Effector memory CD4-positive, alpha-beta T cell (primary cell): ENCODE results near the gene HIVEP3.

Experiments used
- DNase-seq, 3 donors: peaks; one replicate each; pipeline ENCODE4 v3.0.0-alpha.2; 2020
- H3K27ac ChIP-seq: 2 replicates; pipeline ENCODE4 v1.7.0; 2013; ENCODE audit warnings: mild to moderate bottlenecking, low read length, moderate library complexity; ENCODE audit not compliant: insufficient read depth, poor library complexity, severe bottlenecking
- H3K27me3 ChIP-seq: replicated peaks from 2 replicates; pipeline ENCODE4 v1.7.0; 2013; ENCODE audit warnings: mild to moderate bottlenecking, low read length; ENCODE audit not compliant: insufficient read depth, control insufficient read depth, poor library complexity, severe bottlenecking
- H3K36me3 ChIP-seq: 2 replicates; pipeline ENCODE4 v1.7.0; 2013; ENCODE audit warnings: mild to moderate bottlenecking, low read length, moderate library complexity; ENCODE audit not compliant: control insufficient read depth, insufficient read depth
- H3K4me1 ChIP-seq: 2 replicates; pipeline ENCODE4 v1.7.0; 2013; ENCODE audit warnings: low read length, mild to moderate bottlenecking; ENCODE audit not compliant: control insufficient read depth, insufficient read depth, poor library complexity, severe bottlenecking
- H3K4me3 ChIP-seq: 2 replicates; pipeline ENCODE4 v1.7.0; 2013; ENCODE audit warnings: low read length, low read depth, mild to moderate bottlenecking; ENCODE audit not compliant: insufficient read depth, poor library complexity, severe bottlenecking
- H3K9me3 ChIP-seq: 2 replicates; pipeline ENCODE4 v1.7.0; 2013; ENCODE audit warnings: mild to moderate bottlenecking, low read length, moderate library complexity; ENCODE audit not compliant: control insufficient read depth

The HIVEP3 gene

DNA sequence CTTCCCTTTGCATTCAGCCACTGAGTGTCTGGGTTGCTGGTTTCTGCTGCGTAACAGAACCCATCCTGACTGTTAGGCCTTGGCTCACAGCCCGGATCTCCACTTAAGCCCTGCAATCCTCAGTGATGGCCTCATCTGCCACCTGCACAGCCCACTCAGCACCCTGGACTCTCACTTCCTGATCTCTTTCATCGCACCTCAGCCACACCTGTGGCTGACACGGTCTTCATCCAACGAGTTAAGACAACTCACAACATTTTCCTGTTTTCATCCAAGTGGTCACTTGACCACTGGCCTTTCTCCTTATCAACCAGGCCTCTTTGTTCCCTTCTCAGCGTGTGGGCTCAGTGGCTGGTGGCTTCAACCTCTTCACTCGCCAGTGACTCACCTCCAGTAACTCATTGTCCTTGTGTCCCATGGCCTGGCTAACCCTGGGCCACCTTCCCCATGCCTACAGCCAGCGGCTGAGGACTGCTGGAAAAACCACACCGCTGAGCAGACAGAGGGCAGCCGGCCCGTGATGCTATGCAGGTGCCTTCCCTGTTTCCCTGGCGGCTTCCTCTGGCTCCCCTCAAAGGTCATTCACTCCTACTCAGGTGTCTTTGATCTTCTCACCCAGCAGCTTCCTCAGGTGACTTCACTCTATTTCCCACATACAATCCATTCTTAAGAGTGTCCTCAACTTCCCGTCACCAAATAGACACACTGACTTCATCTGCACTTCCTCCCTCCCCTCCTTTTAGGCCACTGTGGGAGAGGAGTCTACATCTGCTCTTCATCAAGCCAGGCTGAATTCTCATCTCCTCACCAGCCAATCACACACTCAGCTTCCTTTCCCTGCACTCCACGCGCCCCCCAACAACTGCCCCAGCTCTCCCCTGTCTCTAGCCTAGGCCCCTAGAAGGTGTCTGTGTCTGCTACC lies 414.3 kb downstream of the HIVEP3 start:
- no peaks in the 10 kb centered on the region for H3K27me3 ChIP-seq
- H3K4me1 ChIP-seq = no peaks in the 10 kb centered on the region
- DNase-seq = no peak
- no peak overlapping the region for H3K4me3 ChIP-seq
- no peak overlapping the region for H3K27ac ChIP-seq
- H3K9me3 ChIP-seq = no peaks in the 10 kb centered on the region
- no peaks in the 10 kb centered on the region for H3K36me3 ChIP-seq

DNA sequence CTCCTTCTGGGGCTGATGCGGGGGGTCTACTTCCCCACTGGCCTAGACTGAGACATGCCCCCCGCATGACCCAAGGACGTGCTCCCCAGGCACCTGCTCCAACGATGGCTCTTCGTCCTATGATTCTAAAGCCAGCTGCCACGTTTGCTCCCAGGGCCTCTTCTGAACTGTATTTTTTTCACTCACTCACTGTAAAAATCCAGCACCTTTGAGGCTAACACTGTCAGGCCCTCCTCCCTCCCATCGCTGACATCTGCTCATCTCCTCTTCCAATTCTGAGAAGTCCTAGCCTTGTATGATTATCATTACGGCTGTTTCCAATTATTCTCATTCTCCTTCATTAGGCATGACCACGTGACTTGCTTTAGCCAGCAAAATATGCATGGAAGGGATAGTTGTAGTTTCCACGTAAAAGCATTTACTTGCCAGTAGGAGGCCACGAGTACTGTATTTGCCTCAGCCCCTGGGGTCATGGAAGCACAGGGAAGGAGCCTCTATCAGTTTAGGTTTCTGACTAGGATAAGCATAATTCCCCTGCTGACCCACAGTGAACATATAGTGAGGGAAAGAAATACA lies 415.1 kb downstream of the HIVEP3 start:
- H3K4me3 ChIP-seq = no peak overlapping the region
- no peak for DNase-seq
- H3K27me3 ChIP-seq = no peaks in the 10 kb centered on the region
- no peak overlapping the region for H3K27ac ChIP-seq
- H3K9me3 ChIP-seq = no peaks in the 10 kb centered on the region
- H3K36me3 ChIP-seq = no peaks in the 10 kb centered on the region
- H3K4me1 ChIP-seq = no peaks in the 10 kb centered on the region

DNA sequence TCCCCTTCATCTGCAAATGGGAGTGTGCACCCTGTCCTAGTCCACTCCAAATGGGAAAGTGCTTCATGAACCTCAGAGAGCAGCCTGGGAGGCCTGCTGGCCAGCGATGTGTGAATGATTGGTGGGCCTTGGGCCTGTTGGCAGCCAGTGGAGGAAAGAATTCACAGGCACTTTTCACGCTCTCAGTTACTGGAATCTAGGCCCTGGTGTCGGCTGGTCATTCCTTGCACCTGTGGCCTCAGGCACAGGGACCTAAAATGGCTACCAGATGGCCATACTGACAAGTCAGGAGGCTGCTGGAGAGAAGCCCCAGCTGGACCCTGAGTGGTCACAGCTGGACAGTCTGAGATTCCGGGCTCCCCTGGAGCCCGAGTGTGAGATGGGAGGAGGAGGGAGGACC lies 415.8 kb downstream of the HIVEP3 start:
- no peaks in the 10 kb centered on the region for H3K4me1 ChIP-seq

DNA sequence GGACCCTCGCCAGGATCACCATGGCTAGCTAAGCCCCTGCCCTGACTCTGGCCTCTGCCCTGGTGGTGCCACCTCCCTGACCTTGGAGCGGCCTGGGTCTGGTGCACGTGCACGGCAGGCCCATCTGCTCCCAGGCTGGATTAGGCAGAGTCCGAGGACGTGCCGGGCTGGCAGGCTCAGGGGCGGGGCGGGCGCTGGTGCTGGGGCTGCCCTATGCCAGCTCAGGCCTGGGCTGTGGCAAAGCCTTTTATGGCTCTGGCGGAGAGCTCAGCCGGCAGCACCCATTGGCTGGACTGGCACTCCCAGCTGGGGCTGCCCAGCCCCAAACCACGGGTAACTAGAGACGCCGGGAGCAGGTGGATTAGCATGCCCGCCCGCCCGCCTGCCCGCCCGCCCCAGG lies 417.1 kb downstream of the HIVEP3 start:
- no peak overlapping the region for H3K27ac ChIP-seq
- no peaks in the 10 kb centered on the region for H3K9me3 ChIP-seq
- no peaks in the 10 kb centered on the region for H3K36me3 ChIP-seq
- no peaks in the 10 kb centered on the region for H3K27me3 ChIP-seq
- no peaks in the 10 kb centered on the region for H3K4me1 ChIP-seq
- no peak for DNase-seq
- H3K4me3 ChIP-seq = no peak overlapping the region

More for the DNA sequence above, 415.8 kb downstream of the HIVEP3 start:
- no peak overlapping the region for H3K27ac ChIP-seq
- H3K36me3 ChIP-seq = no peaks in the 10 kb centered on the region
- no peak overlapping the region for H3K4me3 ChIP-seq
- H3K27me3 ChIP-seq = no peaks in the 10 kb centered on the region
- no peak for DNase-seq
- H3K9me3 ChIP-seq = no peaks in the 10 kb centered on the region

DNA sequence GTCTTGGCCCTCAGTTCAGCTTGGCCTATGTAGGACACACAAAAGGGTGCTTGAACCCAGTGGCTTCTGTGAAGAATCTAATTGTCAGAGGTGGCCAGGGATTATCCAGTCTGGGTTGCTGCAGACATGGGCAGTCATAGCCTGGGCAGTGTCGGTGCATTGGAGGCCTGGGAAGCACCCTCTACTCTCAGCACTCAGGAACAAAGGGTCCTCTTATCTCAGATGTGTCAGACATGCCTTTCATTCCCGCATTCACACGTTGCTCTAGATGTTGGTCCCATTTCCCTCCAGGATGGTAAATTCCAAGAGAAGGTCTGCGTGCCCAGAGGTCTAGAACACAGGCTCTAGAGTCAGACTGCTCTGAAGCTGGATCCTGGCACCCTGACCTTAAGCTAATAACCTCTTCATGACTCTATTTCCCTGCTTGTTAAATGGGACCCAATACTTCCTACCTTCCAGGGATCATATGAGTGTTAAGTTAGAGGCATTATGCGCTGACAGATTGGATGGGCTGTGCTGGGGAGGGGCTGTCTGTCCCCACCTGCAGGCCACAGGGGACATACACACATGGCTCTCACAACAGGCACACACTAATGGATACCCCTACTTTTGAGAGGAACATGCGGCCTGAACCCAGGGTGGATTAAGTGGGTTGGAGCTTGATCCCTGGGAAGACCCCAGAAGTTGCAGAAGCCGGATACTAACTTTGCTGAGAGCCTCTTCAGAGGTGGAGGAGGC lies 417.8 kb downstream of the HIVEP3 start:
- no peak overlapping the region for H3K27ac ChIP-seq
- DNase-seq = no peak
- no peaks in the 10 kb centered on the region for H3K36me3 ChIP-seq
- no peak overlapping the region for H3K4me3 ChIP-seq
- H3K9me3 ChIP-seq = no peaks in the 10 kb centered on the region
- H3K27me3 ChIP-seq = no peaks in the 10 kb centered on the region
- peaks cover 2% of the 10 kb centered on the region for H3K4me1 ChIP-seq

DNA sequence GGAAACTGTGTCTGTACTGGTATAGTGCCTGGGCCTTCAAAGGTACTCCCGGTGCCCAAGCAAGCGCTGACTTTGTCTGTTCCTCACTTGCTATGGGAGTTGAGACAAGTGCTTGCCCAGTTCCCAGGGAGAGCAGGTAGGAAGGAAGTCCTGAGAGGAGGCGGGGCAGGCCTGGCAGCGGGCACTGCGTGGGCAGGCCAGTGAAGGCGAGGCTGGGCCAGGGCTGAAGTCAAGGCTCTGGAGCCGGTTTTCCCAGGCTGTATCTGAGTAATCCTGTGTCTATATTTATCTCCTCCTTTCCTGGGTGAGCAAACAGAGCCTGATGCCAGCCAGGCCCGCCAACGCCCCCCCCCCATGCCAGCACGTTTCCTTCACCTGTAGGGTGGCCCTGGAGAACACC lies 418.3 kb downstream of the HIVEP3 start:
- no peak overlapping the region for H3K27ac ChIP-seq

DNA sequence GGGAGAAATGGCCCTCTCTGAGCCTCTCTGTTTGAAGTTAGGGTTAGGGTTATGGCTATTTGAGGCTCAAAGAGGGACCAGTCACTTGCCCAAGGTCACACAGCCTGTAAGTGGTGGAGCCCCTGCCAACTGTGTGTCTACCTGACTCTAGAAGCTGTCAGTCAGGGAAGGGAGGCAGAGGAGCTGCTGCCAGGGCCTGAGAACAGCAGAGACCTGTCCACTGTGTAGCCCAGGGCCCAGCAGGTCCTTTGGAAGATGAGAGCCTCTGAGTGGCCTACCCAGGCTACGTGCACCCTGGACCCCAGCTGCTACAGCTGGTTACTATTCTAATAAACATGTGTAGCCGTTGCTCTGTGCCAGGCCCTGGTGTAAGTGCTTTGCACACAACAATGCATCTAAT lies 419.1 kb downstream of the HIVEP3 start:
- H3K4me3 ChIP-seq = no peak overlapping the region
- no peak for DNase-seq
- H3K4me1 ChIP-seq = peaks cover 5% of the 10 kb centered on the region
- no peaks in the 10 kb centered on the region for H3K9me3 ChIP-seq
- H3K27me3 ChIP-seq = peaks cover 2% of the 10 kb centered on the region
- no peak overlapping the region for H3K27ac ChIP-seq
- no peaks in the 10 kb centered on the region for H3K36me3 ChIP-seq

More for the DNA sequence above, 418.3 kb downstream of the HIVEP3 start:
- Histone ChIP-seq H3K4me3 (no peak overlapping the region), H3K9me3 (no peaks in the 10 kb centered on the region), H3K27me3 (no peaks in the 10 kb centered on the region), H3K36me3 (no peaks in the 10 kb centered on the region), H3K4me1 (peaks cover 5% of the 10 kb centered on the region)
- DNase-seq = no peak

DNA sequence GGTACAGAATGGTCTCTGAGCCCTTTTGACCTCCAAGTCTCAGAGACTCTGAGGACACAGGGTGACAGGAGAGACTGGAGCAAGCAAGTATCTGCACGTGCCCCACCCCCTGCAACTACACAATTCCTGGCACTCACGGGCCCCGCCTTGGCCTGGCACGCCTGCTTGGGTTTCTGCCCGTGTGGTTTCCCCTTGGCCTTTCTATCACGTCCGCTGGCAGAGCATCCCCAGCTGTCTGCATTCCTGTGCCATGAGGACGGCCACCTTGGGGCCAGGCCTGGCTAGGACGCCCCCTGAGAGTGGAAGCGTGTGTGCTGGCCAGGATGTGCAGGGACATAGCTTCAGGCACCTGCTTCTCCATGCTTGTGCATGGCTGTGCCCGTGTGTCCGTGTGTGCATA lies 419.9 kb downstream of the HIVEP3 start:
- peaks cover 2% of the 10 kb centered on the region for H3K27me3 ChIP-seq
- DNase-seq = no peak
- H3K4me1 ChIP-seq = peaks cover 5% of the 10 kb centered on the region
- H3K27ac ChIP-seq = no peak overlapping the region
- no peaks in the 10 kb centered on the region for H3K9me3 ChIP-seq
- no peaks in the 10 kb centered on the region for H3K36me3 ChIP-seq
- no peak overlapping the region for H3K4me3 ChIP-seq

DNA sequence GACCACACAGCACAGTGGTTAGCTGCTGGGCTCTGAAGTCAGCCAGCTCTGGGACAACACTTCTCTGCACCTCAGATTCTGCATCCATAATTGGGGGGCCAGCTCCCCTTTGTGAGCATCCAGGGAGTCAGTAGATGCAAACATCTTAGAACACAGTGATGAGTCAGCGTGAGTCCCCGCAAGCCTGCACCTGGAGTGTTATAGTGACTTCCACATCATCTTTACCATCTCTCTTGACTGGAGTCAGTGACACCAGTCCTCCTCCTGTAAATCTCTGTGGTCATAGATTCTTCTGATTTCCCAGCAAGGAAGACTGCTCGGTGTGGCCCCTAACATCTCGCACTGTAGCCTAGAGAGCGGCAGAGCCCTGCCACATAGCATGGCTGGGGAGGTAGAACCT lies 420.3 kb downstream of the HIVEP3 start:
- Histone ChIP-seq H3K27ac (no peak overlapping the region), H3K36me3 (no peaks in the 10 kb centered on the region), H3K9me3 (no peaks in the 10 kb centered on the region), H3K27me3 (peaks cover 2% of the 10 kb centered on the region), H3K4me3 (no peak overlapping the region), H3K4me1 (peaks cover 5% of the 10 kb centered on the region)
- no peak for DNase-seq
